Activated T-cell treated with anti-CD3 and anti-CD28 coated beads, Interleukin-2, amount 50 U/mL, for 24 hours (primary cell): ENCODE results near the gene BEST1.

ENCODE experiments used
- DNase-seq: peaks from one replicate; pipeline ENCODE4 v3.0.0-alpha.2; 2020
- H3K27ac Mint-ChIP-seq: 2 replicates; pipeline ENCODE4 v1.8.0; 2020; ENCODE audit warnings: mild to moderate bottlenecking, mixed read lengths
- H3K27me3 Mint-ChIP-seq: 2 replicates; pipeline ENCODE4 v1.8.0; 2020; ENCODE audit warnings: mixed read lengths
- H3K36me3 Mint-ChIP-seq: 2 replicates; pipeline ENCODE4 v1.8.0; 2020; ENCODE audit warnings: low read depth, mixed read lengths
- H3K4me1 Mint-ChIP-seq: 2 replicates; pipeline ENCODE4 v1.8.0; 2020; ENCODE audit warnings: low read depth, mixed read lengths
- H3K4me3 Mint-ChIP-seq: 2 replicates; pipeline ENCODE4 v1.8.0; 2020; ENCODE audit warnings: mild to moderate bottlenecking, moderate library complexity, mixed read lengths
- H3K9me3 Mint-ChIP-seq: 2 replicates; pipeline ENCODE4 v1.8.0; 2020; ENCODE audit warnings: mixed read lengths

Gene BEST1

GRCh38 chr11:61911701-61912529 lies 38.2 kb upstream of the BEST1 start:
- Mint-ChIP-seq H3K4me3 (no peak overlapping the region), H3K36me3 (no peaks in the 10 kb centered on the region), H3K4me1 (no peaks in the 10 kb centered on the region), H3K27ac (no peak overlapping the region), H3K9me3 (no peaks in the 10 kb centered on the region), H3K27me3 (peaks cover 36% of the 10 kb centered on the region)
- no peak for DNase-seq

DNA sequence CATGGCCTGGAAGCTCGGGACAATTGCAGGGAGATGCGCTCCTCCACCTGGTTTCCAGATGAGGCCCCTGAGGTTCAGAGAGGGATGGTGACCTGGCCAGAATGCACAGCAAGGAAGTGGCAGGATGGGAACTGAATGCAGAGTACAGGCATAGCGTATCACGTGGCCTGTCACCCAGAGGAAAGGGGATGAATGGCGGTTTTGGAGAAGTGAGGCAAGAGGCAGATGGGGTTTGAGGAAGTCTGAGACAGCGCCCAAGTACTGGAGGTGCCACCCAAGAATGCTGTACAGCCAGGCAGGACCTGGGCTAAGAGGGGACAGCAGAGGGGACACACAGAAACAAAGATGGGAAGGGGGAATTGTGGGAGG lies 37.6 kb upstream of the BEST1 start:
- Mint-ChIP-seq H3K4me1 (no peaks in the 10 kb centered on the region), H3K27ac (no peak overlapping the region), H3K9me3 (no peaks in the 10 kb centered on the region), H3K36me3 (no peaks in the 10 kb centered on the region), H3K4me3 (no peak overlapping the region), H3K27me3 (peaks cover 38% of the 10 kb centered on the region)
- no peak for DNase-seq

- no peaks in the 10 kb centered on the region for H3K36me3 Mint-ChIP-seq
- DNase-seq: no peak
- H3K9me3 Mint-ChIP-seq: no peaks in the 10 kb centered on the region
- no peak overlapping the region for H3K4me3 Mint-ChIP-seq
- H3K4me1 Mint-ChIP-seq: peaks cover 6% of the 10 kb centered on the region
- no peak overlapping the region for H3K27ac Mint-ChIP-seq
- H3K27me3 Mint-ChIP-seq: peaks cover 44% of the 10 kb centered on the region
Measured at GRCh38 chr11:61912991-61913698, 37.0 kb upstream of the BEST1 start.

DNA sequence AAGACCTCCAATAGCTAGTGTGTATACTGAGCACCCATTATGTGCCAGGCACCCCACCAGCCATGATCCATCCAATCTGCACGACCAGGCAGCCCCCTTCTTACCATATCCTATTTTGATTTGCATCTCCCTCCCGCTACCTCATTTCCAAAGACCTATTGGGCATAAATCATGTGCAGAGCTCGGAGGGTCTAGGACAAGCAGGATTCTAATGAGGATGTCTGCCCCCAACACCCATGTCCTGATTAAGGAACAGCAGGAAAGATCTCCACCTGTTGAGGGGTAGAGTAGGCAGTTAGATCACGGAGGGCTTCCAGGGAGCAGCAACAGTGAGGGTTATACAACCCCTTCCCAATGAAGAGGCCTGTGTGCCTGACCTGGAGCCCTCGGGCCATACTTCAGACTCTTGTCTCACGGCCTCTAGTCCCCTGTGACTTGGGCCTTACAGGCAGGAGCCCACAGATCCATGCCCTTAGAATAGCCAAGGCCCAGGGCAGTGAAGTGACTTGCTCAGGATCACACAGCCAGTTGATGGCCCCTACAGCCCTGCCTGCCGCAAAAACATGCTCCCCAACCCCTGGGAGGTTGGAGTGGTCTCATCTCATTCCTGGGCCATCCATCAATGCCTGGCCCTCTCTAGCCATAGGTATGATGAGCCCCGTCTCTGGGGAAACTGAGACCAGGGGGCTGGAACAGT lies 36.3 kb upstream of the BEST1 start:
- H3K9me3 Mint-ChIP-seq: no peaks in the 10 kb centered on the region
- H3K4me1 Mint-ChIP-seq: peaks cover 6% of the 10 kb centered on the region
- peak; percentile 18 for DNase-seq
- no peaks in the 10 kb centered on the region for H3K36me3 Mint-ChIP-seq
- H3K27ac Mint-ChIP-seq: no peak overlapping the region
- H3K27me3 Mint-ChIP-seq: peaks cover 51% of the 10 kb centered on the region
- no peak overlapping the region for H3K4me3 Mint-ChIP-seq

DNA sequence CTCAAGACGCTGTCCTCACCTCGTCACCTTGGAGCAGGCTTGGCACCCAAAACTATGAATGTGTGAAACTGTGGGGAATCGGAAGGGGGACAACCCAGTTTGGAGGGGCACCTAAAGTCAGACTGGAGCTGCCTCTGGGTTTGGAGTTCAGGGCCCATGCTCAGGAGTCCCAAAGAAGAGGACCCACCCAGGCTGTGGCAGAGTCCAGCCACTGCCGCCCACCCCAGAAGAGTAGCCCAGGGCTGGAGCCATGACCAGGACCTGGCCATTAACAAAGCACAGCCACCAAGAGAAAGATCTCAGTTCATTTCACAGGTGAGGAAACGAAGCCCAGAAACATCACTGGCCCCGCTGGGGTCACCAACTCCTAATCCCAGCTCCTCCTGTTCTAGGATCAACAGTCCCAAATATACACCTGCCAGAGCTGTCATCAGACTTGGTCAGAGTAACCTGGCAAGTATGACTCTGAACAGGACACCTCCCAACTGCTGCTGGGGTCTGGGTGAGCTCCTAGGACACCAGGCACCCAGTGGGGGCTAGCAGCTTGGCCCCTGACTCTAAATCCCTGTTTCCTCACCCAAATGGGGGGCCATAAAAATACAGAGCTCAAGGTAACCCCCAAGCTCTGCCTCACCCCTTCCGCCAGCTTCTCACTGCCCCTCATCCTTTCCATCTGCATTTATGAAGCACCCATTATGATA lies 35.5 kb upstream of the BEST1 start:
- Mint-ChIP-seq H3K4me1 (peaks cover 6% of the 10 kb centered on the region), H3K27me3 (peaks cover 59% of the 10 kb centered on the region), H3K36me3 (no peaks in the 10 kb centered on the region), H3K4me3 (no peak overlapping the region), H3K9me3 (no peaks in the 10 kb centered on the region), H3K27ac (no peak overlapping the region)
- no peak for DNase-seq

DNA sequence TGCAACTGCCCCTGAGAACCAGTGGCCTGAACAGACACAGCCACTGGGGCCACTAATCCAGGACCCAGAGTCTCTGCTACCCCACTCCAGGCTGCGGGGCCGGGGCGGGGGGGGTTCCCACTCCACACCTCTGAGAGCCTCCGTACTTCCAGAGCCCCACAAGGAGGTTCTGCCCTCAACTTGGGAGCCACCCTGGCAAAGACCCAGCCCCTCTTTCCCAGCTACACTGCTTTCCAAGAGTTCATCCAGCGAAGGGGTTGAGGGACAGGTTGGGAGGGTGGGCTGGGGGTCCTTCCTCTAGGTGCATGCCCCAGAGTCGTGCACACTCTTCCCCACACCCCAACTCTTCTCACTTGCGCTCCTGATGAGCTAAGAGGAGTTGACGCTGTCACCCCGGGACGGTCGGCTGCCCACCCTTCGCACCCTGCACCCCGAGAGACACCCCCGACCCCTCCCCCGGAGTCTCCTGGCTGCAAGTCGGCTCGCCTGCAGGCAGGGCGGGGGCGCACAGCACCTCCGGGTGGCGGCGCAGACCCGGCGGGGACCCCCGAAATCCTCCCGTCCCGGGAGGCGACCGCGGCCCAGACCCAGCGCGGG lies 33.3 kb upstream of the BEST1 start:
- Mint-ChIP-seq H3K27ac (no peak overlapping the region), H3K4me1 (peaks cover 6% of the 10 kb centered on the region), H3K36me3 (no peaks in the 10 kb centered on the region), H3K27me3 (peaks cover 74% of the 10 kb centered on the region), H3K4me3 (peak overlapping the region; percentile 55), H3K9me3 (no peaks in the 10 kb centered on the region)
- DNase-seq: no peak

- H3K4me3 Mint-ChIP-seq: peak within 1 kb of the TSS; percentile 66
- DNase-seq: peak; percentile 41
- peaks cover 74% of the 10 kb centered on the region for H3K27me3 Mint-ChIP-seq
- no peak within 1 kb of the TSS for H3K27ac Mint-ChIP-seq
- H3K9me3 Mint-ChIP-seq: no peaks in the 10 kb centered on the region
- no peaks in the 10 kb centered on the region for H3K36me3 Mint-ChIP-seq
- peaks cover 6% of the 10 kb centered on the region for H3K4me1 Mint-ChIP-seq
Measured at GRCh38 chr11:61917334-61918109, 32.6 kb upstream of the BEST1 start, which contains the start of gene RAB3IL1. Gene RAB3IL1 (minus strand): TSS chr11:61917566. CDS start chr11:61917367, 199 bp downstream.

DNA sequence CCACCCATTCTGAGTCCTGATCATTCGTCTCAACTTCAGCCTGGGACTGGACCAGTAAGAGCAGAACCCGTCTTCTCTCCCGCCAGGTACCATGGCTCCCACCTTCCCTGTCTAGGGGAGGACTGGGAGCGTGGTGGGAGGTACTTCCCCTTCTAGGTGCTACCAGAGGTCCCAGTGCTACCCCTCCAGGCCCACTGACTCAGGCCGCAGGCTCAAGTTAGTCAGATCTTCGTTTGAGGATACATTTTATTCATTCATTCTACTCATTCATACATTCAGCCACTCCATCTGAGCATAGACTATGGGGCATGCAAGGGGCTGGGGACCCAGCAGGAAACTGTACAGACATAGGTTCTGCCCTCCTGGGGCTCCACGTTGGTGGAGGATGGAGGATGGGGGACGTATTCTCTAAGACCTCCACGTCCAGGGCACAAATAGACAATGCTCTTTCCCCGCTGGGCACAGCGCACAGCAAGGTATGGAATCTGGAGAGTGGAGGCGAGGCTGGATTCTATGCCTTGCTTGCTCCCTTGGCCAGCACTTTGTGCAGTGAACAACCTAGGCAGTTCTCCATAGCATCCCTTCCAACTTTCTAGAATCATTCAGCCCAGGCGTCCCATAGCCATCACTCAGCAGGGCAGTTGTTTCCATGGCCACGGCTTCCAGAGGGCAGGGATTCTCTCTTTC lies 31.8 kb upstream of the BEST1 start:
- peak overlapping the region; percentile 66 for H3K4me3 Mint-ChIP-seq
- H3K27ac Mint-ChIP-seq: no peak overlapping the region
- peaks cover 73% of the 10 kb centered on the region for H3K27me3 Mint-ChIP-seq
- no peak for DNase-seq
- H3K4me1 Mint-ChIP-seq: peaks cover 6% of the 10 kb centered on the region
- H3K36me3 Mint-ChIP-seq: no peaks in the 10 kb centered on the region
- no peaks in the 10 kb centered on the region for H3K9me3 Mint-ChIP-seq

GRCh38 chr11:61918938-61919704 lies 31.0 kb upstream of the BEST1 start:
- peaks cover 67% of the 10 kb centered on the region for H3K27me3 Mint-ChIP-seq
- no peak overlapping the region for H3K27ac Mint-ChIP-seq
- H3K9me3 Mint-ChIP-seq: no peaks in the 10 kb centered on the region
- H3K4me1 Mint-ChIP-seq: peaks cover 6% of the 10 kb centered on the region
- H3K36me3 Mint-ChIP-seq: no peaks in the 10 kb centered on the region
- no peak overlapping the region for H3K4me3 Mint-ChIP-seq
- no peak for DNase-seq

DNA sequence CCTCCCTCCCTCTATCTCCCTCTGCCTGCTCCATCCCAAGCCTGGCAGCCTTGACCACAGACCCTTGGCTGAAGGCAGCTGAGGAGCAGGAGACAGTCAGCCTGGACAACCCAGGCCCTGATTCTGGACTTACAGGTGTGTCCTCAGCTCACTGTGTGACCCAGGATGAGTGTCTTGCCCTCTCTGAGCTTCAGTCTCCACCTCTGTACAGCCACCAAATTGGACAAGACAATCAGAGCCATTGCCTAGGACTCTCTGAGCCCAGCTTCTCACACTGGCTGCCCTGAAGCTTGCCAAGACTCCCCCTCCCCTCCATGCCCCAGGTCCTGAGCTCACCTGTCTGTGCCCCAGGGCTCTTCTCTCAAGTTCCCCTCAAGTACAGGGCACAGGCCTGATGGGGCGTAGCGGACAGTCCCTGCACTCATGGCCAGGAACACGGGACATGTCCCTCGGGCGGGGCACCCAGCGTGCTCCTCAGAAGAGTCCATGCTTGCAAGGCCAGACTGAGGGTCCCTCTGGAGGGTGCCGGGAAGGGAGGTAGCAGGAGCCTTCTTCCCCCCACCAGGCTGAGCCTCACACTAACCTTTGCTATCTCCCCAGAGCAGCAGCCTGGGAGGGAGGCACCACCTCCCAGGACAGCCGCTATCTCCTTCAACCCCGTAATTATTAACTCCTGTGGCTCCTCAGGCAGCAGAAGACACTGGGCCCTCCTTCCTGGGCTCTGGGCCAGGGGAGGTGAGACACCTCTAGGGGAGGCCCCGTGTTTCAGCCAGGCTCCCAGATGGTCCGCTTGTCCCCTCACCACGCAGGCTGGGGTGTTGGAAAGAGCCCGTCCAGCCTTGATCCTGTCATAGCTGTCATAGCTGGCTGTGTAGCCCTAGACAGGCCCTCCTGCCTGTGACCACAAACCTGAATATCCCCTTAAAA lies 30.2 kb upstream of the BEST1 start:
- Mint-ChIP-seq H3K36me3 (no peaks in the 10 kb centered on the region), H3K9me3 (no peaks in the 10 kb centered on the region), H3K27me3 (peaks cover 58% of the 10 kb centered on the region), H3K4me3 (no peak overlapping the region), H3K4me1 (peaks cover 6% of the 10 kb centered on the region), H3K27ac (no peak overlapping the region)
- no peak for DNase-seq

GRCh38 chr11:61921446-61921845 lies 28.7 kb upstream of the BEST1 start:
- H3K4me3 Mint-ChIP-seq: no peak overlapping the region
- H3K4me1 Mint-ChIP-seq: peaks cover 6% of the 10 kb centered on the region
- no peak for DNase-seq
- H3K36me3 Mint-ChIP-seq: no peaks in the 10 kb centered on the region
- peaks cover 44% of the 10 kb centered on the region for H3K27me3 Mint-ChIP-seq
- no peaks in the 10 kb centered on the region for H3K9me3 Mint-ChIP-seq
- no peak overlapping the region for H3K27ac Mint-ChIP-seq

- Mint-ChIP-seq H3K36me3 (no peaks in the 10 kb centered on the region), H3K27ac (no peak overlapping the region), H3K27me3 (peaks cover 39% of the 10 kb centered on the region), H3K9me3 (no peaks in the 10 kb centered on the region), H3K4me3 (no peak overlapping the region), H3K4me1 (peaks cover 6% of the 10 kb centered on the region)
- no peak for DNase-seq
Measured at GRCh38 chr11:61922539-61922938, 27.6 kb upstream of the BEST1 start.
